Stimulated activated CD8-positive, alpha-beta memory T cell treated with anti-CD3 and anti-CD28 coated beads, Interleukin-2, amount 100 ng/mL, for 1 hour (primary cell): ENCODE results near the gene SRP72.
A peak's percentile ranks its signal among the peaks of the same experiment; 100 is the strongest.
"Not testable (repeated sequence)": the region's sequence is repeated elsewhere in the genome, so short reads cannot be mapped to it uniquely, and the experiment has no call there.

Experiments used
- DNase-seq, 2 donors: peaks; one replicate each; pipeline ENCODE4 v3.0.0-alpha.2; 2020; ENCODE audit warnings: low read depth in 2 of 2

The SRP72 gene

GRCh38 chr4:56465599-56466295 lies 1.7 kb upstream of the SRP72 start:
- no peak for DNase-seq

- not testable (repeated sequence) for DNase-seq
Measured at GRCh38 chr4:56466296-56466761, 1.1 kb upstream of the SRP72 start.

- DNase-seq: no peak
Measured at GRCh38 chr4:56466910-56467283, 520 bp upstream of the SRP72 start.

GRCh38 chr4:56468097-56468422 lies 643 bp downstream of the SRP72 start:
- DNase-seq: no peak

- DNase-seq: no peak
Measured at GRCh38 chr4:56469489-56470210, 2.2 kb downstream of the SRP72 start.

- no peak for DNase-seq
Measured at GRCh38 chr4:56475917-56476316, 8.5 kb downstream of the SRP72 start.

GRCh38 chr4:56477192-56477702 lies 9.8 kb downstream of the SRP72 start:
- DNase-seq: no peak

GRCh38 chr4:56480691-56481090 lies 13.3 kb downstream of the SRP72 start:
- no peak for DNase-seq

- DNase-seq: no peak
Measured at GRCh38 chr4:56496241-56496640, 28.8 kb downstream of the SRP72 start.

GRCh38 chr4:56505269-56506130 lies 38.1 kb downstream of the SRP72 start, which contains the start of gene ARL9:
ARL9 (plus strand) TSS chr4:56505791; CDS start chr4:56505863, 72 bp downstream.
- peak; percentile 23 to 30 for DNase-seq

GRCh38 chr4:56511098-56511497 lies 43.7 kb downstream of the SRP72 start:
- DNase-seq: no peak

GRCh38 chr4:56512166-56512565 lies 44.7 kb downstream of the SRP72 start:
- DNase-seq: no peak

- DNase-seq: no peak
Measured at GRCh38 chr4:56513517-56513916, 46.1 kb downstream of the SRP72 start.

- DNase-seq: peak; percentile 60 to 70
Measured at GRCh38 chr4:56530269-56531148, 63.1 kb downstream of the SRP72 start.

GRCh38 chr4:56531149-56531770 lies 63.8 kb downstream of the SRP72 start:
- DNase-seq: no peak

GRCh38 chr4:56531823-56532222 lies 64.4 kb downstream of the SRP72 start:
- no peak for DNase-seq

GRCh38 chr4:56532239-56532638 lies 64.8 kb downstream of the SRP72 start:
- DNase-seq: no peak

- DNase-seq: no peak
Measured at GRCh38 chr4:56535915-56536314, 68.5 kb downstream of the SRP72 start.

GRCh38 chr4:56537147-56537546 lies 69.7 kb downstream of the SRP72 start:
- no peak for DNase-seq

- DNase-seq: no peak
Measured at GRCh38 chr4:56540826-56541225, 73.4 kb downstream of the SRP72 start.
